MM.1S (cell line): ENCODE measurements around the gene NELL2.

Source experiments
- DNase-seq: peaks from one replicate; pipeline ENCODE4 v3.0.0-alpha.2; 2015
- H2AFZ ChIP-seq: fragments of 300-600 bp; sonication (generic); 2 replicates; pipeline ENCODE4 v1.6.0; 2016; ENCODE audit warnings: antibody characterized with exemption, low read length
- H3F3A ChIP-seq: fragments of 300-600 bp; sonication (generic); 2 replicates; pipeline ENCODE4 v1.6.1; 2016; ENCODE audit warnings: mild to moderate bottlenecking, antibody characterized with exemption, low read length, moderate library complexity, mixed read lengths; ENCODE audit not compliant: insufficient read depth
- H3K27ac ChIP-seq: fragments of 300-600 bp; sonication (generic); 2 replicates; pipeline ENCODE4 v1.5.1; 2016; ENCODE audit warnings: mild to moderate bottlenecking, low read length
- H3K27me3 ChIP-seq: fragments of 300-600 bp; sonication (generic); replicated peaks from 2 replicates; pipeline ENCODE4 v1.6.0; 2016; ENCODE audit warnings: low read length; ENCODE audit not compliant: insufficient read depth
- H3K36me3 ChIP-seq: fragments of 300-600 bp; sonication (generic); replicated peaks from 2 replicates; pipeline ENCODE4 v1.6.1; 2016; ENCODE audit warnings: mild to moderate bottlenecking, low read length, mixed read lengths; ENCODE audit not compliant: insufficient read depth
- H3K4me1 ChIP-seq: fragments of 300-600 bp; sonication (generic); 2 replicates; pipeline ENCODE4 v1.6.1; 2016; ENCODE audit warnings: low read length, mixed read lengths
- H3K4me2 ChIP-seq: fragments of 300-600 bp; sonication (generic); 2 replicates; pipeline ENCODE4 v1.6.0; 2016; ENCODE audit warnings: low read depth, low read length
- H3K4me3 ChIP-seq: fragments of 300-600 bp; sonication (generic); 2 replicates; pipeline ENCODE4 v1.5.1; 2016; ENCODE audit warnings: low read length, mixed read lengths
- H3K79me2 ChIP-seq: fragments of 300-600 bp; sonication (generic); 2 replicates; pipeline ENCODE4 v1.6.1; 2016; ENCODE audit warnings: mixed run types, low read length, mixed read lengths
- H3K9ac ChIP-seq: fragments of 300-600 bp; sonication (generic); 2 replicates; pipeline ENCODE4 v1.6.1; 2016; ENCODE audit warnings: low read length, mixed read lengths
- H3K9me2 ChIP-seq: fragments of 300-600 bp; sonication (generic); replicated peaks from 2 replicates; pipeline ENCODE4 v1.6.1; 2016; ENCODE audit warnings: mild to moderate bottlenecking, low read length, mixed read lengths; ENCODE audit not compliant: insufficient read depth
- H3K9me3 ChIP-seq: fragments of 300-600 bp; sonication (generic); replicated peaks from 2 replicates; pipeline ENCODE4 v1.6.1; 2016; ENCODE audit warnings: mild to moderate bottlenecking, low read length, mixed read lengths; ENCODE audit not compliant: insufficient read depth
- H4K20me1 ChIP-seq: fragments of 300-600 bp; sonication (generic); 2 replicates; pipeline ENCODE4 v1.6.1; 2016; ENCODE audit warnings: mild to moderate bottlenecking, low read length, moderate library complexity, mixed read lengths; ENCODE audit not compliant: insufficient read depth
- CTCF ChIP-seq: fragments of 300-600 bp; sonication (generic); IDR thresholded peaks from 2 replicates; pipeline ENCODE4 v1.5.1; 2016; ENCODE audit warnings: antibody characterized with exemption, low read length, mixed read lengths
- EZH2 ChIP-seq: fragments of 300-600 bp; sonication (generic); optimal IDR thresholded peaks from 2 replicates; pipeline ENCODE3; 2017; ENCODE audit warnings: low read depth, mild to moderate bottlenecking, antibody characterized with exemption, low read length, mixed read lengths
- EZH2phosphoT487 ChIP-seq: fragments of 300-600 bp; sonication (generic); IDR thresholded peaks from 2 replicates; pipeline ENCODE4 v1.6.1; 2018; ENCODE audit warnings: antibody characterized with exemption, low read length

NELL2 gene

GRCh38 chr12:44655846-44656245 is 220.3 kb downstream of the NELL2 start:
- Histone ChIP-seq H3K4me1 (no peaks in the 10 kb centered on the region), H3K27ac (no peak overlapping the region), H3F3A (no peaks in the 10 kb centered on the region), H3K4me3 (no peak overlapping the region), H3K4me2 (no peak overlapping the region), H4K20me1 (no peaks in the 10 kb centered on the region), H3K79me2 (no peaks in the 10 kb centered on the region), H3K9me2 (no peaks in the 10 kb centered on the region), H2AFZ (no peak overlapping the region), H3K27me3 (no peaks in the 10 kb centered on the region), H3K9me3 (no peaks in the 10 kb centered on the region), H3K9ac (no peak overlapping the region), H3K36me3 (no peaks in the 10 kb centered on the region)
- no peak for DNase-seq
- no peak for TF ChIP-seq CTCF
- TF ChIP-seq EZH2phosphoT487, result no peak
- no peak for TF ChIP-seq EZH2

GRCh38 chr12:44654646-44655639 is 221.2 kb downstream of the NELL2 start:
- no peaks in the 10 kb centered on the region for H3K9me3 ChIP-seq
- no peak overlapping the region for H3K4me3 ChIP-seq
- no peak overlapping the region for H3K9ac ChIP-seq
- no peaks in the 10 kb centered on the region for H3K79me2 ChIP-seq
- no peaks in the 10 kb centered on the region for H4K20me1 ChIP-seq
- no peaks in the 10 kb centered on the region for H3K9me2 ChIP-seq
- H3K4me1 ChIP-seq, result no peaks in the 10 kb centered on the region
- no peak overlapping the region for H3K4me2 ChIP-seq
- no peak overlapping the region for H2AFZ ChIP-seq
- H3K27ac ChIP-seq, result no peak overlapping the region
- DNase-seq, result no peak
- H3K36me3 ChIP-seq, result no peaks in the 10 kb centered on the region
- TF ChIP-seq EZH2phosphoT487 (no peak), EZH2 (no peak), CTCF (no peak)
- no peaks in the 10 kb centered on the region for H3K27me3 ChIP-seq
- no peaks in the 10 kb centered on the region for H3F3A ChIP-seq

DNA sequence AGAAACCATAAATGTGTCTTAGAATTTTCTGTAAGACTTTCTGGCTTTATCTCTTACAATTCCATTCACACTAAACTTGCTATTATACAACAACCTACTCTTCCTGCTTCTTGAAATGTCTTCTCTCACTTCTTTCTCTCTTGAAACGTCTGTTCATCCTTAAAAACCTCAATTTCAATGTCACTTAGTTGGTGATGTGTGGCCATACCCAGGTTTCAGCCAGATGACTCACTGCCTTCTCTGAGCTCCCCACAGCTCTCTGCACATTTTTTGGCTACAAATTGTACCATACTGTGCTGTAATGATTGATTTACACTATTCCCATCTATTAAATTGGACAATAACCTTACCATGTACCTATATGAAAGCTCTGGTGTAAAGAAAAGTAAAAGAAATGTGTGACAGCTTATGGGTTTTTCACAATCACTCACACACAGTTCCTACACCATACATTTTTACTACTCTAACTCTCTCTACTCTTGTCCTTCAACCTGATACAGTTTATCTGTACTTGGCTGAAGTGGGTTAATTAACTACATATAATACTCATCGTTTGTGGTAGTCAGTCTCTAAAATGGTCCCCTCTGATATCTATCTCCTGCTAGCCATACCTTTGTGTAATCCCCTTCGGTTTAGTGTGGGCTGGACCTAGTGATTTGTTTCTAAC is 222.1 kb downstream of the NELL2 start:
- Histone ChIP-seq H2AFZ (no peak overlapping the region), H3K27ac (no peak overlapping the region), H3K4me1 (no peaks in the 10 kb centered on the region), H4K20me1 (no peaks in the 10 kb centered on the region), H3F3A (no peaks in the 10 kb centered on the region), H3K9ac (no peak overlapping the region), H3K79me2 (no peaks in the 10 kb centered on the region), H3K36me3 (no peaks in the 10 kb centered on the region), H3K9me3 (no peaks in the 10 kb centered on the region), H3K9me2 (no peaks in the 10 kb centered on the region), H3K4me3 (no peak overlapping the region), H3K4me2 (no peak overlapping the region), H3K27me3 (no peaks in the 10 kb centered on the region)
- no peak for DNase-seq
- no peak for TF ChIP-seq CTCF
- no peak for TF ChIP-seq EZH2phosphoT487
- TF ChIP-seq EZH2, result no peak
